Measurements from ENCODE around the gene ZNF165. TPM values are rescaled to one million over a fixed set of nuclear protein-coding genes. Genes with fewer than 3 reads are reported as not detected.

Gene ZNF165
- total RNA-seq, 1 donor from 2014 or later: 0.34 TPM

GRCh38 chr6:28124971-28125353 lies 44.6 kb downstream of the ZNF165 start:
- Mint-ChIP-seq H3K9me3 (no peaks in the 10 kb centered on the region), H3K27ac (peak overlapping the region; percentile 75), H3K36me3 (ENCODE audit: low read depth) (peaks cover 46% of the 10 kb centered on the region), H3K4me1 (ENCODE audit: low read depth) (peaks cover 36% of the 10 kb centered on the region), H3K27me3 (ENCODE audit: low read depth) (no peaks in the 10 kb centered on the region), H3K4me3 (ENCODE audit: low read depth) (peak overlapping the region; percentile 92)
- no peak for DNase-seq (ENCODE audit: low spot score)
- intact Hi-C loops (cut with micrococcal nuclease): loop anchor here (1.0 to 5.0 kb wide), 4 partner anchors 12 to 274 kb away; partner anchors contain the start of genes ZNF165 and ZSCAN12

GRCh38 chr6:28125401-28125800 lies 45.0 kb downstream of the ZNF165 start:
- peaks cover 46% of the 10 kb centered on the region for H3K36me3 Mint-ChIP-seq (ENCODE audit: low read depth)
- peak overlapping the region; percentile 92 for H3K4me3 Mint-ChIP-seq (ENCODE audit: low read depth)
- no peak for DNase-seq (ENCODE audit: low spot score)
- peak overlapping the region; percentile 75 for H3K27ac Mint-ChIP-seq
- H3K4me1 Mint-ChIP-seq (ENCODE audit: low read depth): peaks cover 36% of the 10 kb centered on the region
- H3K27me3 Mint-ChIP-seq (ENCODE audit: low read depth): no peaks in the 10 kb centered on the region
- intact Hi-C loops (cut with micrococcal nuclease): loop anchor here (2.0 kb wide), 1 partner anchor 21 kb away; no protein-coding TSS in a partner anchor
- no peaks in the 10 kb centered on the region for H3K9me3 Mint-ChIP-seq

- intact Hi-C loops (cut with micrococcal nuclease): loop anchor here (1.0 kb wide), 1 partner anchor 222 kb away; no protein-coding TSS in a partner anchor
- Mint-ChIP-seq H3K4me1 (ENCODE audit: low read depth) (peaks cover 49% of the 10 kb centered on the region), H3K27ac (peak overlapping the region; percentile 23), H3K4me3 (ENCODE audit: low read depth) (no peak overlapping the region), H3K36me3 (ENCODE audit: low read depth) (peaks cover 37% of the 10 kb centered on the region), H3K9me3 (no peaks in the 10 kb centered on the region), H3K27me3 (ENCODE audit: low read depth) (no peaks in the 10 kb centered on the region)
- DNase-seq (ENCODE audit: low spot score): no peak
Measured at GRCh38 chr6:28134015-28134414, 53.6 kb downstream of the ZNF165 start.

- intact Hi-C loops (cut with micrococcal nuclease): loop anchor here (1.0 to 5.0 kb wide), 4 partner anchors 133 to 242 kb away; partner anchors contain the start of genes ZSCAN26 and ZSCAN31
- DNase-seq (ENCODE audit: low spot score): no peak
- H3K27me3 Mint-ChIP-seq (ENCODE audit: low read depth): no peaks in the 10 kb centered on the region
- H3K9me3 Mint-ChIP-seq: no peaks in the 10 kb centered on the region
- peaks cover 31% of the 10 kb centered on the region for H3K36me3 Mint-ChIP-seq (ENCODE audit: low read depth)
- peaks cover 50% of the 10 kb centered on the region for H3K4me1 Mint-ChIP-seq (ENCODE audit: low read depth)
- H3K27ac Mint-ChIP-seq: peak overlapping the region; percentile 36
- no peak overlapping the region for H3K4me3 Mint-ChIP-seq (ENCODE audit: low read depth)
Measured at GRCh38 chr6:28134716-28135115, 54.3 kb downstream of the ZNF165 start.

GRCh38 chr6:28135393-28135792 lies 55.0 kb downstream of the ZNF165 start:
- Mint-ChIP-seq H3K4me1 (ENCODE audit: low read depth) (peaks cover 53% of the 10 kb centered on the region), H3K27ac (peak overlapping the region; percentile 98), H3K36me3 (ENCODE audit: low read depth) (peaks cover 25% of the 10 kb centered on the region), H3K27me3 (ENCODE audit: low read depth) (no peaks in the 10 kb centered on the region), H3K4me3 (ENCODE audit: low read depth) (peak overlapping the region; percentile 98), H3K9me3 (no peaks in the 10 kb centered on the region)
- no peak for DNase-seq (ENCODE audit: low spot score)
- intact Hi-C loops (cut with micrococcal nuclease): loop anchor here (5.0 kb wide), 3 partner anchors 132 to 243 kb away; partner anchors contain the start of genes ZSCAN26 and ZSCAN31

- peak; percentile 68 for DNase-seq (ENCODE audit: low spot score)
- Mint-ChIP-seq H3K27ac (peak overlapping the region; percentile 98), H3K4me1 (ENCODE audit: low read depth) (peaks cover 59% of the 10 kb centered on the region), H3K9me3 (no peaks in the 10 kb centered on the region), H3K36me3 (ENCODE audit: low read depth) (peaks cover 24% of the 10 kb centered on the region), H3K4me3 (ENCODE audit: low read depth) (peak overlapping the region; percentile 98), H3K27me3 (ENCODE audit: low read depth) (no peaks in the 10 kb centered on the region)
- intact Hi-C loops (cut with micrococcal nuclease): loop anchor here (1.0 to 5.0 kb wide), 8 partner anchors 13 to 262 kb away; partner anchors contain the start of genes ZKSCAN4, ZSCAN12, ZSCAN16 and ZSCAN26
Measured at GRCh38 chr6:28136585-28137504, 56.5 kb downstream of the ZNF165 start.

GRCh38 chr6:28137505-28137981 lies 57.2 kb downstream of the ZNF165 start:
- Mint-ChIP-seq H3K27ac (peak overlapping the region; percentile 98), H3K27me3 (ENCODE audit: low read depth) (no peaks in the 10 kb centered on the region), H3K36me3 (ENCODE audit: low read depth) (peaks cover 25% of the 10 kb centered on the region), H3K9me3 (no peaks in the 10 kb centered on the region), H3K4me1 (ENCODE audit: low read depth) (peaks cover 59% of the 10 kb centered on the region), H3K4me3 (ENCODE audit: low read depth) (peak overlapping the region; percentile 98)
- intact Hi-C loops (cut with micrococcal nuclease): loop anchor here (1.0 to 5.0 kb wide), 8 partner anchors 13 to 262 kb away; partner anchors contain the start of genes ZKSCAN4, ZSCAN12, ZSCAN16 and ZSCAN26
- DNase-seq (ENCODE audit: low spot score): no peak

Other genes starting within 250 kb of the ZNF165 start
- gene OR2B2, start 168.2 kb upstream of the ZNF165 start, total RNA-seq: not detected in 2 replicates
- gene OR2B6, start 123.3 kb upstream of the ZNF165 start, total RNA-seq: not detected in 2 replicates
- 4.0 TPM in 2 replicates for gene ZSCAN16, start 44.0 kb downstream of the ZNF165 start, total RNA-seq
- gene ZKSCAN8, start 61.3 kb downstream of the ZNF165 start, total RNA-seq: 17.9 and 20.8 TPM in 2 replicates
- gene ZSCAN9, start 144.7 kb downstream of the ZNF165 start, total RNA-seq: 9.7 and 10.8 TPM in 2 replicates
- 4.6 and 5.0 TPM in 2 replicates for gene ZKSCAN4, start 171.7 kb downstream of the ZNF165 start, total RNA-seq
- not detected in 2 replicates for gene NKAPL, start 178.7 kb downstream of the ZNF165 start, total RNA-seq
- 6.1 and 7.7 TPM in 2 replicates for gene ZSCAN26, start 186.6 kb downstream of the ZNF165 start, total RNA-seq
- 3.4 and 3.8 TPM in 2 replicates for gene PGBD1, start 201.0 kb downstream of the ZNF165 start, total RNA-seq

Data from activated T-helper 2 cell treated with anti-CD3 and anti-CD28 coated beads, Interferon-gamma antibody, Interleukin-2, Interleukin-4, amounts not matched to agents 10 μg/mL and 5 μg/mL and 100 μg/mL, durations not matched to agents 14 hours and 24 hours and 36 hours (primary cell).